Spleen (tissue), 7 donors: ENCODE results near the gene LPP.

Experiments
- POLR2A ChIP-seq, 3 donors: fragments of 450-650 bp; IDR thresholded peaks; one replicate each; pipeline ENCODE4 v1.5.1; 2017; ENCODE audit warnings: antibody characterized with exemption in 3 of 3, mild to moderate bottlenecking in 1 of 3
- POLR2AphosphoS5 ChIP-seq, 3 donors: sonication (generic); formaldehyde crosslinking; IDR thresholded peaks; one replicate each; pipeline ENCODE4 v1.5.1; 2017; ENCODE audit warnings: antibody characterized with exemption in 3 of 3
- TF ChIP-seq, protein P1 (sequence below), 11 experiments: fragments of 200-600 bp in 7 of 11; fragments of 450-650 bp in 4 of 11; sonication (generic) in 4 of 11; IDR thresholded peaks in 8 of 11; conservative IDR thresholded peaks in 3 of 11; 1 replicate in 7 of 11; 2 replicates in 4 of 11; pipeline versions ENCODE4 v1.4.0 to v1.8.0; 2016 to 2021; ENCODE audit warnings: antibody characterized with exemption in 11 of 11, inconsistent platforms in 4 of 11, mild to moderate bottlenecking in 1 of 11
- donor health status: DM: no; HTN: no; CAD: no; lungs with moderate emphysema.
- donor health status: DM: no; HTN: no; CAD: no.
- donor health status: DM: no; HTN: no; CAD: no.

DNA sequence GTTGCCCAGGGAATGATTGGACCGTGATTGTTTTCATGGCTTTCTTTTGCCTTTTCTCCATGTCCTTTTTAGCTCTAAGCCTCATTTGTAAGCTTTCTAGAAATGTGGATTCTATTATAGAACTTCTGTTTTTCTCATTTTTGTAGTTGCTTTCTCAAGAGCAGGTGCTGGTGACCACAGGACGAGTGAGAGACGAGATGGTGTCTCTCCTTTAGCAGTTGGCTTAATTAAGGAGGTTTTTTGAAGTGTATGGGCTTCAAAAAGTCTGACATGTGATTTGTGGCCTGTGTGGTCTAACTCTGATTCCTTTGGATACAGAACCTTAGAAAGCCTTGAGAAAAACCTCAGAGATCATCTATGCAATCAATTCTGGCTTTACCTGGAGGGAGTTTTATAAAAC, 292.8 kb downstream of the LPP start:
- no peak for TF ChIP-seq POLR2A (IDR thresholded peaks at IDR 0.05)
- TF ChIP-seq, protein P1, sequence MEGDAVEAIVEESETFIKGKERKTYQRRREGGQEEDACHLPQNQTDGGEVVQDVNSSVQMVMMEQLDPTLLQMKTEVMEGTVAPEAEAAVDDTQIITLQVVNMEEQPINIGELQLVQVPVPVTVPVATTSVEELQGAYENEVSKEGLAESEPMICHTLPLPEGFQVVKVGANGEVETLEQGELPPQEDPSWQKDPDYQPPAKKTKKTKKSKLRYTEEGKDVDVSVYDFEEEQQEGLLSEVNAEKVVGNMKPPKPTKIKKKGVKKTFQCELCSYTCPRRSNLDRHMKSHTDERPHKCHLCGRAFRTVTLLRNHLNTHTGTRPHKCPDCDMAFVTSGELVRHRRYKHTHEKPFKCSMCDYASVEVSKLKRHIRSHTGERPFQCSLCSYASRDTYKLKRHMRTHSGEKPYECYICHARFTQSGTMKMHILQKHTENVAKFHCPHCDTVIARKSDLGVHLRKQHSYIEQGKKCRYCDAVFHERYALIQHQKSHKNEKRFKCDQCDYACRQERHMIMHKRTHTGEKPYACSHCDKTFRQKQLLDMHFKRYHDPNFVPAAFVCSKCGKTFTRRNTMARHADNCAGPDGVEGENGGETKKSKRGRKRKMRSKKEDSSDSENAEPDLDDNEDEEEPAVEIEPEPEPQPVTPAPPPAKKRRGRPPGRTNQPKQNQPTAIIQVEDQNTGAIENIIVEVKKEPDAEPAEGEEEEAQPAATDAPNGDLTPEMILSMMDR (IDR thresholded peaks at IDR 0.05 in 8 of 11, conservative IDR thresholded peaks at IDR 0.05 in 3 of 11): no peak
- TF ChIP-seq POLR2AphosphoS5 (IDR thresholded peaks at IDR 0.05): no peak
